Neural progenitor cell (in vitro differentiated cells): ENCODE results near the gene TINCR.

Source experiments
- EZH2 ChIP-seq: fragments of 200-600 bp; sonication (generic); IDR thresholded peaks from 2 replicates; pipeline ENCODE4 v1.6.1; 2017; ENCODE audit warnings: antibody characterized with exemption, mild to moderate bottlenecking, moderate library complexity
- EZH2phosphoT487 ChIP-seq: fragments of 200-600 bp; sonication (generic); IDR thresholded peaks from 2 replicates; pipeline ENCODE4 v1.6.1; 2017; ENCODE audit warnings: antibody characterized with exemption
- TF ChIP-seq, protein P1 (sequence below): fragments of 200-600 bp; sonication (generic); IDR thresholded peaks from 2 replicates; pipeline ENCODE4 v1.5.1; 2017; ENCODE audit warnings: antibody characterized with exemption, mild to moderate bottlenecking

DNA sequence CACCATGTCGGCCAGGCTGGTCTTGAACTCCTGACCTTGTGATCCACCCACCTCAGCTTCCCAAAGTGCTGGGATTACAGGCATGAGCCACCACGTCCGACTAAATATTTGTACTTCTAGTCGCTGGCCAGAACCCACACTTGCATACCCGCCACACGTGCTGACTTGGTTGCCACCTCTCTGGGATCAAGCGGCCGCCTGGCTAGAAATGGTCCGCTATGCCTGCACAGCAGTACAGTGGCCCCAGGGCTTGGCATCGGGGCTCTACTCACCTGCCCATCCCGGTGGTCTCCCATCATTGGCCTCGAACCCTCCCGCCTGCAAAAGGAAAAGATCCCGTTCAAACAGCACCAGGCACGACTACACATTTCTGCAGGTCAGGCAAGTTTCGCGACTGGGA is 23.7 kb upstream of the TINCR start:
- TF ChIP-seq, protein P1, sequence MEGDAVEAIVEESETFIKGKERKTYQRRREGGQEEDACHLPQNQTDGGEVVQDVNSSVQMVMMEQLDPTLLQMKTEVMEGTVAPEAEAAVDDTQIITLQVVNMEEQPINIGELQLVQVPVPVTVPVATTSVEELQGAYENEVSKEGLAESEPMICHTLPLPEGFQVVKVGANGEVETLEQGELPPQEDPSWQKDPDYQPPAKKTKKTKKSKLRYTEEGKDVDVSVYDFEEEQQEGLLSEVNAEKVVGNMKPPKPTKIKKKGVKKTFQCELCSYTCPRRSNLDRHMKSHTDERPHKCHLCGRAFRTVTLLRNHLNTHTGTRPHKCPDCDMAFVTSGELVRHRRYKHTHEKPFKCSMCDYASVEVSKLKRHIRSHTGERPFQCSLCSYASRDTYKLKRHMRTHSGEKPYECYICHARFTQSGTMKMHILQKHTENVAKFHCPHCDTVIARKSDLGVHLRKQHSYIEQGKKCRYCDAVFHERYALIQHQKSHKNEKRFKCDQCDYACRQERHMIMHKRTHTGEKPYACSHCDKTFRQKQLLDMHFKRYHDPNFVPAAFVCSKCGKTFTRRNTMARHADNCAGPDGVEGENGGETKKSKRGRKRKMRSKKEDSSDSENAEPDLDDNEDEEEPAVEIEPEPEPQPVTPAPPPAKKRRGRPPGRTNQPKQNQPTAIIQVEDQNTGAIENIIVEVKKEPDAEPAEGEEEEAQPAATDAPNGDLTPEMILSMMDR: no peak
- TF ChIP-seq EZH2phosphoT487 (no peak), EZH2 (no peak)
